OCI-LY1 (cell line): ENCODE data around the gene GPX3.

Source experiments
- CTCF ChIP-seq: fragments of 200-600 bp; sonication (generic), shearing (Covaris generic); IDR thresholded peaks from 2 replicates; pipeline ENCODE4 v1.5.1; 2017; ENCODE audit warnings: mild to moderate bottlenecking, antibody characterized with exemption, low read length, moderate library complexity, mixed read lengths
- EZH2 ChIP-seq: fragments of 200-600 bp; sonication (generic), shearing (Covaris generic); IDR thresholded peaks from 2 replicates; pipeline ENCODE4 v1.8.0; 2017; ENCODE audit warnings: borderline replicate concordance, mixed run types, mild to moderate bottlenecking, antibody characterized with exemption, low read length, moderate library complexity, mixed read lengths

DNA sequence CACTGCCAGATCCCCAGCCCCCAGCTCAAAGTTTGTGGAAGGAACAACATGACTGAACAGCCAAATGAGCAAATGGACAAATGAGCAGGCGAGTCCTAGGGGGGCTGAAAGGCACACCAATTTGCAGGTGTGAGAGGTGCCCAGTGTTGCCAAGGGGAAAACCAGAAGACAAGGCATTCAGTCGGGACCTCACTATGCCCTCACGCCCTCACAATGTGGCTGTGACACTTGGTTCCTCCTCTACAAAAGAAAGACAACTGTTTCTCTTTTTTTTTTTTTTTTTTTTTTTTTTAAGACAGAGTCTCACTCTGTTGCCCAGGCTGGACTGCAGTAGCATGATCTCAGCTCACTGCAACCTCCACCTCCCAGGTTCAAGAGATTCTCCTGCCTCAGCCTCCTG is 32.4 kb downstream of the GPX3 start:
- TF ChIP-seq CTCF (no peak), EZH2 (no peak)
